ENCODE measurements around the gene CARM1.

- TF ChIP-seq CTCF (conservative IDR thresholded peaks at IDR 0.05) (no peak), EZH2 (IDR thresholded peaks at IDR 0.05; ENCODE audit: low read depth) (no peak)
These were observed 8.1 kb upstream of the CARM1 start for GRCh38 chr19:10863107-10863717.
